Prostate gland (tissue), 2 donors: ENCODE results near the gene SESN3.

Experiments
- POLR2AphosphoS5 ChIP-seq: sonication (generic); formaldehyde crosslinking; IDR thresholded peaks from one replicate; pipeline ENCODE4 v1.6.1; 2017; ENCODE audit warnings: antibody characterized with exemption
- TF ChIP-seq, protein P1 (sequence below), 4 experiments: fragments of 200-600 bp in 2 of 4; fragments of 450-650 bp in 2 of 4; sonication (generic) in 2 of 4; IDR thresholded peaks; 1 replicate in 3 of 4; 2 replicates in 1 of 4; pipeline ENCODE4 v1.5.1; 2016 to 2019; ENCODE audit warnings: antibody characterized with exemption in 4 of 4, mild to moderate bottlenecking in 2 of 4, moderate library complexity in 2 of 4

DNA sequence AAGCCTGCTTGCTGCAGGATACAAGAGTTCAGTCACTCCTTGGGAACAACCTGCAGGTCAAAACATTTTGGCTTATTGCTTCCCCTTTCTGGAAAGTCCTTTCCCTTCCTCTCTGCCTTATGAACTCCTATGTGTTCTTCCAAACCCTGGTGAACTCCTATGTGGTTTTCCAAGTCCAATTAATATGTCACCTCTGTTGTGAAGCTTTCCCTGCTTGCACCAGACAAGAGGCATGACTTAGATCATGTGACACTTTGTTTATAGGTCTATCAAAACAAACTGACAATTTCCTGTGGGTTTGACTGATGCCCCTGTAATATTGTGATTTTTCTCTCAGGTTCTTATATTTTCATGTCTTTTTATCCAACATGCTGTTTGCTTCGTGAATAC, 77.2 kb downstream of the SESN3 start:
- TF ChIP-seq, protein P1, sequence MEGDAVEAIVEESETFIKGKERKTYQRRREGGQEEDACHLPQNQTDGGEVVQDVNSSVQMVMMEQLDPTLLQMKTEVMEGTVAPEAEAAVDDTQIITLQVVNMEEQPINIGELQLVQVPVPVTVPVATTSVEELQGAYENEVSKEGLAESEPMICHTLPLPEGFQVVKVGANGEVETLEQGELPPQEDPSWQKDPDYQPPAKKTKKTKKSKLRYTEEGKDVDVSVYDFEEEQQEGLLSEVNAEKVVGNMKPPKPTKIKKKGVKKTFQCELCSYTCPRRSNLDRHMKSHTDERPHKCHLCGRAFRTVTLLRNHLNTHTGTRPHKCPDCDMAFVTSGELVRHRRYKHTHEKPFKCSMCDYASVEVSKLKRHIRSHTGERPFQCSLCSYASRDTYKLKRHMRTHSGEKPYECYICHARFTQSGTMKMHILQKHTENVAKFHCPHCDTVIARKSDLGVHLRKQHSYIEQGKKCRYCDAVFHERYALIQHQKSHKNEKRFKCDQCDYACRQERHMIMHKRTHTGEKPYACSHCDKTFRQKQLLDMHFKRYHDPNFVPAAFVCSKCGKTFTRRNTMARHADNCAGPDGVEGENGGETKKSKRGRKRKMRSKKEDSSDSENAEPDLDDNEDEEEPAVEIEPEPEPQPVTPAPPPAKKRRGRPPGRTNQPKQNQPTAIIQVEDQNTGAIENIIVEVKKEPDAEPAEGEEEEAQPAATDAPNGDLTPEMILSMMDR (IDR thresholded peaks at IDR 0.05) = no peak
- no peak for TF ChIP-seq POLR2AphosphoS5
